PC-3 (cell line): ENCODE measurements around the gene PRPF31.
"Not testable (repeated sequence)": the region's sequence is repeated elsewhere in the genome, so short reads cannot be mapped to it uniquely, and the experiment has no call there.

Experiments used
- EZH2 ChIP-seq: fragments of 300-600 bp; sonication (generic); IDR thresholded peaks from one replicate; pipeline ENCODE4 v1.6.1; 2017; ENCODE audit warnings: antibody characterized with exemption, mild to moderate bottlenecking, low read length; ENCODE audit not compliant: unreplicated experiment
- EZH2phosphoT487 ChIP-seq: fragments of 300-600 bp; sonication (generic); IDR thresholded peaks from 2 replicates; pipeline ENCODE4 v1.6.1; 2018; ENCODE audit warnings: mild to moderate bottlenecking, antibody characterized with exemption, low read length, borderline replicate concordance
- TF ChIP-seq, protein P1 (sequence below): fragments of 300-600 bp; sonication (generic); conservative IDR thresholded peaks from 2 replicates; pipeline ENCODE4 v1.5.1; 2017; ENCODE audit warnings: antibody characterized with exemption, low read depth, mild to moderate bottlenecking, low read length

- TF ChIP-seq, protein P1, sequence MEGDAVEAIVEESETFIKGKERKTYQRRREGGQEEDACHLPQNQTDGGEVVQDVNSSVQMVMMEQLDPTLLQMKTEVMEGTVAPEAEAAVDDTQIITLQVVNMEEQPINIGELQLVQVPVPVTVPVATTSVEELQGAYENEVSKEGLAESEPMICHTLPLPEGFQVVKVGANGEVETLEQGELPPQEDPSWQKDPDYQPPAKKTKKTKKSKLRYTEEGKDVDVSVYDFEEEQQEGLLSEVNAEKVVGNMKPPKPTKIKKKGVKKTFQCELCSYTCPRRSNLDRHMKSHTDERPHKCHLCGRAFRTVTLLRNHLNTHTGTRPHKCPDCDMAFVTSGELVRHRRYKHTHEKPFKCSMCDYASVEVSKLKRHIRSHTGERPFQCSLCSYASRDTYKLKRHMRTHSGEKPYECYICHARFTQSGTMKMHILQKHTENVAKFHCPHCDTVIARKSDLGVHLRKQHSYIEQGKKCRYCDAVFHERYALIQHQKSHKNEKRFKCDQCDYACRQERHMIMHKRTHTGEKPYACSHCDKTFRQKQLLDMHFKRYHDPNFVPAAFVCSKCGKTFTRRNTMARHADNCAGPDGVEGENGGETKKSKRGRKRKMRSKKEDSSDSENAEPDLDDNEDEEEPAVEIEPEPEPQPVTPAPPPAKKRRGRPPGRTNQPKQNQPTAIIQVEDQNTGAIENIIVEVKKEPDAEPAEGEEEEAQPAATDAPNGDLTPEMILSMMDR: not testable (repeated sequence)
- not testable (repeated sequence) for TF ChIP-seq EZH2, EZH2phosphoT487
Observed at GRCh38 chr19:54095859-54096616, 19.5 kb upstream of the PRPF31 start.
